GM18873 (cell line): ENCODE measurements around the gene TTC17.
A peak's percentile ranks its signal among the peaks of the same experiment; 100 is the strongest.
"Not testable (repeated sequence)": the region's sequence is repeated elsewhere in the genome, so short reads cannot be mapped to it uniquely, and the experiment has no call there.

Experiments used
- ATAC-seq: cut with Tn5 transposase; IDR thresholded peaks from one replicate; pipeline ENCODE4 v1.9.1; 2021; ENCODE audit warnings: mild to moderate bottlenecking, moderate library complexity, moderate number of reproducible peaks; ENCODE audit not compliant: unreplicated experiment, low FRiP score

Gene TTC17

GRCh38 chr11:43358801-43359421, at the start of gene TTC17:
TSS of gene TTC17 (plus strand) at chr11:43358920. CDS start at chr11:43358955, 35 bp downstream.
- peak; percentile 91 for ATAC-seq

GRCh38 chr11:43311791-43312607, 46.7 kb upstream of the TTC17 start, which contains the start of gene API5:
TSS of gene API5 (plus strand) at chr11:43311996. CDS start at chr11:43312128, 132 bp downstream.
- peak; percentile 98 for ATAC-seq

- ATAC-seq: no peak
Measured at GRCh38 chr11:43315966-43316365, 42.8 kb upstream of the TTC17 start.

GRCh38 chr11:43316451-43316850, 42.3 kb upstream of the TTC17 start:
- ATAC-seq: no peak

- ATAC-seq: no peak
Measured at GRCh38 chr11:43327987-43328386, 30.7 kb upstream of the TTC17 start.

- ATAC-seq: no peak
Measured at GRCh38 chr11:43328482-43328881, 30.2 kb upstream of the TTC17 start.

- ATAC-seq: no peak
Measured at GRCh38 chr11:43341159-43341558, 17.6 kb upstream of the TTC17 start.

- not testable (repeated sequence) for ATAC-seq
Measured at GRCh38 chr11:43351426-43351825, 7.3 kb upstream of the TTC17 start.

GRCh38 chr11:43354311-43354710, 4.4 kb upstream of the TTC17 start:
- no peak for ATAC-seq

GRCh38 chr11:43356336-43356735, 2.4 kb upstream of the TTC17 start:
- no peak for ATAC-seq

- no peak for ATAC-seq
Measured at GRCh38 chr11:43358279-43358800, 380 bp upstream of the TTC17 start.

- ATAC-seq: peak; percentile 43
Measured at GRCh38 chr11:43359422-43359818, 700 bp downstream of the TTC17 start.

- no peak for ATAC-seq
Measured at GRCh38 chr11:43360361-43361032, 1.8 kb downstream of the TTC17 start.

GRCh38 chr11:43366677-43367076, 8.0 kb downstream of the TTC17 start:
- ATAC-seq: no peak

- no peak for ATAC-seq
Measured at GRCh38 chr11:43367382-43368178, 8.9 kb downstream of the TTC17 start.

GRCh38 chr11:43376065-43376464, 17.3 kb downstream of the TTC17 start:
- no peak for ATAC-seq

GRCh38 chr11:43376594-43376993, 17.9 kb downstream of the TTC17 start:
- ATAC-seq: no peak

GRCh38 chr11:43377389-43377788, 18.7 kb downstream of the TTC17 start:
- no peak for ATAC-seq

- no peak for ATAC-seq
Measured at GRCh38 chr11:43378897-43379296, 20.2 kb downstream of the TTC17 start.

- no peak for ATAC-seq
Measured at GRCh38 chr11:43381802-43382201, 23.1 kb downstream of the TTC17 start.
